ENCODE results near the gene RTL1.

- TF ChIP-seq POLR2A (IDR thresholded peaks at IDR 0.05; ENCODE audit: low read length) (no peak), GATA1 (IDR thresholded peaks at IDR 0.05; ENCODE audit: low read depth, low read length) (no peak)
Measured at GRCh38 chr14:100850841-100851585, 52.5 kb downstream of the RTL1 start.

Measured in erythroblast (primary cell).